ENCODE measurements around the gene AGO3.
A peak's percentile ranks its signal among the peaks of the same experiment; 100 is the strongest.
"Not testable (repeated sequence)": the region's sequence is repeated elsewhere in the genome, so short reads cannot be mapped to it uniquely, and the experiment has no call there.

Gene AGO3

DNA sequence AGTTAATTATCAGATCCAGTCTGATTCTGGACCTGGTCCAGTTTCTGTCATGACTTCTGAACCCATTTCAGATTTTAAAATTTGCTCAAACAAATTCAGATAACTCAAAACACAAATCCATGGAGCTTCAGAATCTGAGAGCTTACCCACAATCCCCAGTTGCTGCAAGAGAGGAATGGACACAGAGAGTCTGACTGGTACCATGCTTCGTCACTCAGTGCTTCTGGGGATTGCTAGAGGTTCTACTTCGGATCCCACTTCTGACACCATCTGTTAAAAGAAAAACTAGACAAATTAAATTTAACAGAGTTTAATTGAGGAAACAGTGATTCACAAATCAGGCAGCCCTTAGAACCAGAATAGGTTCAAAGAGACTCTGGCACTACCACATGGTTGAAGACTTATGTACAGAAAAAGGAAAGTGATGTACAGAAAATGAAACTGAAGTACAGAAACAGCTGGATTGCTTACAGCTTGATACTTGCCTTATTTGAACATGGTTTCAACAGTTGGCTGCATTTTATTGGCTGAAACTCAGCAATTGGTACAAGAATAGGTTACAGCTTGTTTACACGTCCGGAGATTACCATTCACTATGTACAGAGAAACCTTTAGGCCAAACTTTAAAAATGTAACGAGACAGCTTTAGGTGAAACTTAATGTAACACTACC is 92.3 kb downstream of the AGO3 start:
- no peak overlapping the region for H3K4me3 ChIP-seq (ENCODE audit: control insufficient read depth, low read depth, low read length)
- TF ChIP-seq, protein P1, sequence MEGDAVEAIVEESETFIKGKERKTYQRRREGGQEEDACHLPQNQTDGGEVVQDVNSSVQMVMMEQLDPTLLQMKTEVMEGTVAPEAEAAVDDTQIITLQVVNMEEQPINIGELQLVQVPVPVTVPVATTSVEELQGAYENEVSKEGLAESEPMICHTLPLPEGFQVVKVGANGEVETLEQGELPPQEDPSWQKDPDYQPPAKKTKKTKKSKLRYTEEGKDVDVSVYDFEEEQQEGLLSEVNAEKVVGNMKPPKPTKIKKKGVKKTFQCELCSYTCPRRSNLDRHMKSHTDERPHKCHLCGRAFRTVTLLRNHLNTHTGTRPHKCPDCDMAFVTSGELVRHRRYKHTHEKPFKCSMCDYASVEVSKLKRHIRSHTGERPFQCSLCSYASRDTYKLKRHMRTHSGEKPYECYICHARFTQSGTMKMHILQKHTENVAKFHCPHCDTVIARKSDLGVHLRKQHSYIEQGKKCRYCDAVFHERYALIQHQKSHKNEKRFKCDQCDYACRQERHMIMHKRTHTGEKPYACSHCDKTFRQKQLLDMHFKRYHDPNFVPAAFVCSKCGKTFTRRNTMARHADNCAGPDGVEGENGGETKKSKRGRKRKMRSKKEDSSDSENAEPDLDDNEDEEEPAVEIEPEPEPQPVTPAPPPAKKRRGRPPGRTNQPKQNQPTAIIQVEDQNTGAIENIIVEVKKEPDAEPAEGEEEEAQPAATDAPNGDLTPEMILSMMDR (conservative IDR thresholded peaks at IDR 0.05; ENCODE audit: control insufficient read depth, insufficient read depth, low read depth, low read length): no peak
- no peak for DNase-seq (ENCODE audit: low read depth)

DNA sequence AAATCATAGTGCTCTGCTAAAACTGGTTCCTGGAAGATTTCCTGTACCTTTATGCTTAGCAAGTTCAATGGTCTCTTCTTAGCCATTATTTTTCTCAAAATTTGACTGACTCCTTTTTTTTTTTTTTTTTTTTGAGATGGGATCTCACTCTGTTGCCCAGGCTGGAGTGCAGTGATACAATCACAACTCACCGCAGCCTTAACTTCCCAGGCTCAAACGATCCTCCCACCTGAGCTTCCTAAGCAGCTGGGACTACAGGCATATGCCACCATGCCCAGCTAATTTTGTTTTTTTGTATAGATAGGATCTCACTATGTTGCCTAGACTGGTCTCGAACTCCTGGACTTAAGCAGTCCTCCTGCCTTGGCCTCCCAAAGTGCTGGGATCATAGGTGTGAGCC is 93.1 kb downstream of the AGO3 start:
- H3K4me3 ChIP-seq (ENCODE audit: control insufficient read depth, low read depth, low read length); DNase-seq (ENCODE audit: low read depth): not testable (repeated sequence)

DNA sequence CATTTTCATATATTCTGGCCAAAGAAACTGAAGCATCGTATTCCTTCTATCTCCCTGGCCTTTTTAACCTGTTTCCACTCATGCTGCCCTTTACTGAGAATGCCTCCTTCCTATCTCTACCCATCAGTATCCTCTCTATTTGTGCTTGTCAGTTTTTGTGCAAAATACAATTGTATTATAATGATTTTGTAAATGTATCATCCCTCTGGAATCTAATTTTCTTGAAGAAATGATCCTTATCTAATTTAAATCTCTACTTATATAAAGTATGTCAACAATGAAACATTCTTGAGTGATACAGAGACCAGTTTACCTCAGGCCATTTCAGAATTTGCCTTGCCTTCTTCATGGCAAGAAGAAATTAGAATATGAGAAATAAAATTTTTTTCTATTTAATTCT is 93.9 kb downstream of the AGO3 start:
- TF ChIP-seq, protein P1 (conservative IDR thresholded peaks at IDR 0.05; ENCODE audit: control insufficient read depth, insufficient read depth, low read depth, low read length): no peak
- H3K4me3 ChIP-seq (ENCODE audit: control insufficient read depth, low read depth, low read length): no peak overlapping the region
- DNase-seq (ENCODE audit: low read depth): no peak

DNA sequence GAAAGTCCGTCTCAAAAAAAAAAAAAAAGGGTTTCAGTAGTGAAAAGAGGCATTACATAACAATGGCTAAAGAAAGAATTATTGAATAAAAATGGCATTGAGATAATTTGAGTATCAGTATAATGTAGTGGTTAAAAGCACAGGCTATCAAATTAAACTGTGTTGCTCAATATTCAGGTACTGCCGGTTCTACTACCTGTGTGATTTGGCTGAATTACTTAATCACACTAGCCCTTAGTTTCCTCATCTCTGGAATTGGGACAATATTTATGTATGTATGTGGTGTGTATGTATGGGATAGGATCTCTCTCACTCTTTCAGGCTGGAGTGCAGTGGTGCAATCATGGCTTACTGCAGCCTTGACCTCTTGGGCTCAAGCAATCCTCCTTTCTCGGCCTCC is 96.9 kb downstream of the AGO3 start:
- TF ChIP-seq, protein P1 (conservative IDR thresholded peaks at IDR 0.05; ENCODE audit: control insufficient read depth, insufficient read depth, low read depth, low read length): no peak
- H3K4me3 ChIP-seq (ENCODE audit: control insufficient read depth, low read depth, low read length): no peak overlapping the region
- no peak for DNase-seq (ENCODE audit: low read depth)

DNA sequence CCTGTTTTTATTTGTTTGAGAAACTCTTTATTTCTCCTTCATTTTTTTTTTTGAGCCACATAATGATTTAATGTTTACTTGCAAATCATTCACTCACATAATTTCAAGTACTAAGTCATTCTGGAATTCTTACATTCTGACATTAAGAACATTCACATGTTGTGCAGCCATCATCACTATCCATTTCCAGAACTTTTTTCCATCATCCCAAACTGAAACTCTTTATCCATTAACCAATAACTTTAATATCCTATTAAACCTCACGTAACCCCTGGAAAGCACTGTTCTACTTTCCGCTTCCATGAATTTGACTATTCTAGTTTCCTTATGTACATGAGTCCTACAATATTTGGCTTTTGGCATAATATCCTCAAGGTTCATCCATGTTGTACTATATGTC is 100.5 kb downstream of the AGO3 start:
- TF ChIP-seq, protein P1 (conservative IDR thresholded peaks at IDR 0.05; ENCODE audit: control insufficient read depth, insufficient read depth, low read depth, low read length): no peak

DNA sequence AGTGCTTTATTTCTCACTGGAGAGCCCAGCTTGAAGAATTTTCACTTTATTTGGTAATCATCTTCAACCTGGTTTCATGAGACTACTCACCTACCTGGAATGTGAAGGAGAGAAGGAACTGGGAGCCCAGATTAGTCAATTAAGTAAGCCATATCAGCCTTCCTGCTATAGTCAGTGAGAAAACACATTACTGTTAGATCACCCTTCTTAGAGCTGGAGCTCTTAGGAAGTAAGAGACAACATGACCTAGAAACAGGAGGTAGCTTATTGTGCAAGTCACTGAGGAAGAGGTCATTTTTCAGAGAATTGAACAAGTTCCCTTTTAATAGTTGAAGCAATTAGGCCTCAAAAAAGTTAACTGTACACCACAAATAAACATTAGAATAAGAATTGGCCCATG is 103.8 kb downstream of the AGO3 start:
- no peak overlapping the region for H3K4me3 ChIP-seq (ENCODE audit: control insufficient read depth, low read depth, low read length)
- peak; percentile 36 for DNase-seq (ENCODE audit: low read depth)
- TF ChIP-seq, protein P1 (conservative IDR thresholded peaks at IDR 0.05; ENCODE audit: control insufficient read depth, insufficient read depth, low read depth, low read length): no peak

More for the DNA sequence above, 100.5 kb downstream of the AGO3 start:
- no peak overlapping the region for H3K4me3 ChIP-seq (ENCODE audit: control insufficient read depth, low read depth, low read length)
- DNase-seq (ENCODE audit: low read depth): no peak

DNA sequence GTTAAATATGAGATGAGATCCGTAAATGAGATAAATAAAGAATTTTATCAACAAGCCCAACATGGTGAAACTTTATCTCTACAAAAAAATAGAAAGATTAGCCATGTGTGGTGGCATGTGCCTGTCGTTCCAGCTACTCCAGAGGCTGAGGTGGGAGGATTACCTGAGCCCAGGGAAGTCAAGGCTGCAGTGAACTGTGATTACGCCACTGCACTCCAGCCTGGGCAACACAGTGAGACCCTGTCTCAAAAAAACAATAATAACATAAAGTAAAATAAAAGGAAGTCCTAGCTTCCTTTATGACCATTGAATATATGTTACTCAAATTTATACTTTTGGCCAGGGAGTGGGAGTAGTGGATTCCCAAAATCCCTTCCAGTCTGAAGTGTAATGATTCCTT is 104.2 kb downstream of the AGO3 start:
- H3K4me3 ChIP-seq (ENCODE audit: control insufficient read depth, low read depth, low read length): no peak overlapping the region
- TF ChIP-seq, protein P1 (conservative IDR thresholded peaks at IDR 0.05; ENCODE audit: control insufficient read depth, insufficient read depth, low read depth, low read length): no peak
- DNase-seq (ENCODE audit: low read depth): no peak
